ENCODE measurements around the gene PABPC3.

PABPC3 gene

DNA sequence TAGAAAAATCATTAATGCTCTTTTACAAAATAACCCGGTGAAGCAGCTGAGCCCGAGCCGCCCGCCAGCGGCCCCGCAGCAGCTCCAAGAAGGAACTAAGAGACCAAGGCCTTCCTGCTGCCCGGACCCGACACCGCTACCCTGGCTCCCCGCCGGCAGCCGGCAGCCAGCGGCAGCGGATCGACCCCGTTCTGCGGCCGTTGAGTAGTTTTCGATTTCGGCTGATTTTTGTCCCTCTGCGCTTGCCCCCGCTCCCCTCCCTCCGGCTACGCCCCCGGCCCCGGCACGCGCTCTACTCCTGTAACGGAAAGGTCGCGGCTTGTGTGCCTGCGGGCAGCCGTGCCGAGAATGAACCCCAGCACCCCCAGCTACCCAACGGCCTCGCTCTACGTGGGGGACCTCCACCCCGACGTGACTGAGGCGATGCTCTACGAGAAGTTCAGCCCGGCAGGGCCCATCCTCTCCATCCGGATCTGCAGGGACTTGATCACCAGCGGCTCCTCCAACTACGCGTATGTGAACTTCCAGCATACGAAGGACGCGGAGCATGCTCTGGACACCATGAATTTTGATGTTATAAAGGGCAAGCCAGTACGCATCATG, at the start of gene PABPC3:
TSS of gene PABPC3 (plus strand) at position 286 of the 603 bp plus-strand sequence. CDS start at position 349, 63 bp downstream.
- no peak for DNase-seq

DNA sequence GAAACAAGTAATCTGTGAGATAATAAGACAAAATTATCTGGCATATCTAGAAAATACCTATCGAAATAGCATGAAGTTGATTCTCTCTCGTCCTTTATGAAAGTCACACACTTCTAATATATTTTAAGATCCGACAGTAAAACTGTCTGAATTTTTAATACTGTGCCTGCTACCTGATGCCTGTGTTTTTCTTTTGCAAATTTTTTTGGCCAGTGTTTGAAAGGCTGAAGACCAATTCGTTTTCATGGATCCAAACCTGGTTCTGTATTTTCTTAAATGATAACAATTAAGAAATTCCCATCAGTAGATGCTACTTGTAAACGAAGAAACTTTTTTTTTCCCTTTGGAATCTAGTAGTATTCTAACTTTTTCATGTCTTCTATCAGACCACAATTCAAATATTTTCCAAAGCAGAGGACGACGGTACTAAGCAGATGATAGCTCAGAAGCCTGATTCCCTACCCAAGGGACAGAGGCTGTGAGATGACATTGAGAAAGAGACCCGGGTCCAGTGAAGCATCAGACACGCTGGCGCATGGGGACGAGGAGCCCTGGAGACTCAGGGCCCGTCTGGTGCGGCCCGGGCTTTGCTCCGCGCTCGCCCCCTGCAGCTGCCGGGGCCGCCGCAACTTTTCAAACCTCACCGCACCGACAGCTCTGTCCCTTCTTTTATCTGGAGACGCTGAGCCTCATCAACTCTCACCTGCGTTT, 49.5 kb upstream of the PABPC3 start:
- DNase-seq: peak in 1 of 2 donors; percentile 32

DNA sequence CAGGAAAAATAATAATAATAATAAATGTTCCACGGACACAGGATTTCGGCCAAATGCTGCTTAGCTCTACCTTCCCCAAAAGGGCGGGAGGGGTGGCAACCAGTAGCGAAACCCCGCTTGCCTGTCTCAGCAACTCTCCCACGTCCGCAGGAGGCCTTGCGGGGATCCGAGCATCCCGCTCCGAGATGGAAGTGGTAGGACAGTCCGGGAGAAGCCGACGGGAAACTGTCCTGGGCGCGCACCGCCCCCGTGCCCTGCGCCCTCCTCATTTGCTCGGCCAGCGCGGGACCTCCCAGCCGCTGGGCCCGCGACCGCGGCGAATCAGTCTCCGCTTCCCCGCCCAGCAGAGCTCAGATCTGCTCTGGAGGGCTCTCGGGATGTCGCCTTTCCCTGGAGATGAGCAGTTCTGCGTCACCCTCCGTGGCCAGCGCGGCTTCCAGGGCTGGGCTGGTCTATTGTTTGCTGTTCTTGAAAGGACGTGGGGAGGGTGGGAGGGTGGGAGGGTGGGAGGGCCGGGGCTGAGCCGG, 48.9 kb upstream of the PABPC3 start:
- DNase-seq: peak in 1 of 2 donors; percentile 54

DNA sequence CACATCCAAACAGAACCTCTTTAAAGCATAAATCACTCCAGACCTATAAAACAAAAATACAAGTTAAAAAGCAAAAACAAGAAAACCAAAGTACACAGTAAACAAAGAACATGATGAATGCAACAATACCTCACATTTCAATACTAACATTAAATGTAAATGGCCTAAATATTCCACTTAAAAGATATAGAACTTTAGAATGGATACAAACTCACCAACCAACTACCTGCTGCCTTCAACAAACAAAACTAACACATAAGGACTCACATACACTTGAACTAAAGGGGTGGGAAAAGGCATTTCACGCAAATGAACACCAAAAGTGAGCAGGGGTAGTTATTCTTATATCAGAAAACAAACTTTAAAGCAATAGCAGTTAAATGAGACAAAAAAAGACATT, 44.9 kb upstream of the PABPC3 start:
- DNase-seq: no peak

DNA sequence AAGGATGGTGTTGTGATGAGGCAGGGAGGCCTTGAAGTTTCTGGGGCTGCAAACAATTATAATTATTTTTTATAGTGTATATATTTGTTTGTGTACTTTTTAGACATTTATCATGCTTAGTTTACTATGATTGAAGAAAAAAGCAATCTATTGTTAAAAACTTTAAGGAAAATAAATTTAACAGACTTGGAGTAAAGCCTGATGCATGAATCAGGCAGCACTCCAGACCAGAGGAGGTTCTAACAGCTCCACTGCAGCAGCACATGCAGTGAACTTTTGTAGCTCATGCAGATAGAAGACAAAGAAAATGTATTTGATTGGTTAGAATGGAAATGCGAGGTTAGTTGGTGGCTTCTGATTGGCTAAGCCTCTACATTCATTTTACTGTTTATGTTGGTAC, 36.8 kb upstream of the PABPC3 start:
- no peak for DNase-seq

DNA sequence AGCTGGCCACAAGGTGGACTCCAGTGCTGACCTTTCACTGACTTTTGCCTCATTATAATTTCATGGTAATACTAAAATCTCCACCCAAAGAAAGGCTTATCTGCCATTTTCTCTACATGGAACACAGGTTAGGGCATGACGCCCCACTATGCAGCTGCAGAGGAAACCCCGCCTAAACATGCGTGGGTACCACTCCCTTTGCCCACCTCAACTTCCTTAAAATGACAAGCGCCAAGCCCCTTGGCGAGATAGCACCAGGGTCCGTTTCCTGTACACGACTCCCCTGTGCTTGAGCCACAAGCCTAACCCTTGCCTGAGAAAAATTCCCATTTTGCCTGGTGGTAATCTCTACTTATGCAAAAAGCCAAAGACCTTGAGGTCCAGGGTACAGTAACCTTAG, 36.0 kb upstream of the PABPC3 start:
- no peak for DNase-seq

DNA sequence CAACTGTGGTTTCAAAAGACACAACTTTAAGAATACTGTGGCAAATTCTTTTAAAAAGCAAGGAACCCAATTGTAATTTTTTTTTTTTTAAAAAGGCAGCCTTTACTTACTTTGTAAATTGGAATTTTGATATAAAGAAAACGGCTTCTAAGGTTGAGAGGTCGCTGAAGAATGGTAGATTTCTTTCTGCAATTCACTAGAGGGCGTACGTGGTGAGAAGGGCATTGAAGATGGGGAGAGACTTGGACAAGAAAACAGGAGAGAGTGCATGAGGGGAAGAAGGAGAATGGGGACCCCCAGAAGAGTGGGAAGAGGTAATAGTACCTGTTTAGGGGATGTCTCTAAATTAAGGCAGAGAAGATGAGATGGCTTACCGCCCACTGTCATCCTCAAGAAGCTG, 33.5 kb upstream of the PABPC3 start:
- DNase-seq: no peak

DNA sequence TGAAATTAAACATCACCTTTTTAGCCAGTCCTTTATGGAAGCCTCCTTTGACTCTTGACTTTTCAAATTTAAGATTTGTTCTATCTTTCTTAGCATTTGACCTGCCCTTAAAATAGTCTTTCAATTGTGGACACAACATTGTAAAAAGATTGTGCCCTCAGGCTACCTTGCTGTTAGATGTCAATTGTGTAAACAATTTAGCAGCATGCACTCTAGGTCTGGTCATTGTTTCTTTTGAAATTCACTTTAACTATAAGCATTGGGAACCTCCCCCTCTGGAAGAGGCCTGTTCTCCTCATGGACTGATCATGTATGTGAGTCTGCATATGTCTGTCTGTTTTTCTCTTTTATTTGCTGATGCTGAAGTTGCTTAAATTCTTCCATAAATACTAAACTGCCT, 31.5 kb upstream of the PABPC3 start:
- no peak for DNase-seq

DNA sequence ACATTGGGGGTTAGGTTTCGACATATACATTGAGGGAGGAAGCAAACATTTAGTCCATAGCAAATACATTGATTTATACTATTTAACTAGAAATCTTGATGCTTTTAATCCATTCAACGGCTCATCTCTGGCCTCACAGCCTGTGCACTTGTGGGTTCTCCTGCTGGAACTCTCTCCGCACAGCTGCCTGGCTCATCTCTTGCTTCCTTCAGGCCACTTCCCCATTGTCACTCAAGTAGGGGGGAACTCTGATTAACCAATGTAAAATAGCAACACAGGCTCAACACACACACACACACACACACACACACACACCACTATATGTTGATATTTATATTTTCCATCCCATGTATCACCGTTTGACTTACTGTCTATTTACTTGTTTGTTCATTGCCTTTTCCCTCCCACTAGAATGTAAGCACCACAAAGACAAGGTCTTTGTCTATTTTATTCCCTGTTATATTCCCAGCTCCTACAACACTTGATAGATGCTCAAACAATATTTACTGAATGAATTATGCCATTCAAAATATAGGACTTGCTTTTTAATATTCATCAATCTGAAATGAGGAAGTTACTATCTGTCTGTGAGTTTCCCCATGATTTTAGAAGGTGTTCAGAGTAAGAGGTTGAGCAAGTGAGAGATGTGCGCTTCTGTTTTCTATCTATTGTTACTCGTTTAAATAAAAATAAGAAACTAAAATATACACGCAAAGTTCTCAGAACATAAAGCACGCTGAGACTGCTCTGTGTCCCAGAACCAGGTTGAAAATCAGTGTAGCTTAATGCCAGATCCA, 29.8 kb upstream of the PABPC3 start:
- no peak for DNase-seq

DNA sequence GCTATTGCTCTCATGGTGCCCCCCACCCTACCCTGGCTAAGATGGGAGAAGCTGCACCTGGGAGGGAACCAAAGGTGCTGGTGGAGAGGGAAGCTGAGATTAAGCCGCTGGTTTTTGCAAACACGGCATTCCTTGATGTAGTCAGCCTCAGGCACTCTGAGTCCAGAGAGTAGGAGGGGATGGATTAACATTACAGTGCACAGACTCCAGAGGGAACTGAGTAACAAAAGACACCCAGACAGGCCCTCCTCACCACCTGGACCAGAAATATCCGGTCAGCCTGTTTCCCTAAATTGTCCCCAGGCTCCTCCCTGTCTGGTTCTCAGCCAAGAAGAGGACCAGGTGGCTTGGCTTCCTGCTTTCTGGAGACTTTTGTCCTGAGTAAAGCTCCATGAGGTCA, 28.9 kb upstream of the PABPC3 start:
- no peak for DNase-seq

DNA sequence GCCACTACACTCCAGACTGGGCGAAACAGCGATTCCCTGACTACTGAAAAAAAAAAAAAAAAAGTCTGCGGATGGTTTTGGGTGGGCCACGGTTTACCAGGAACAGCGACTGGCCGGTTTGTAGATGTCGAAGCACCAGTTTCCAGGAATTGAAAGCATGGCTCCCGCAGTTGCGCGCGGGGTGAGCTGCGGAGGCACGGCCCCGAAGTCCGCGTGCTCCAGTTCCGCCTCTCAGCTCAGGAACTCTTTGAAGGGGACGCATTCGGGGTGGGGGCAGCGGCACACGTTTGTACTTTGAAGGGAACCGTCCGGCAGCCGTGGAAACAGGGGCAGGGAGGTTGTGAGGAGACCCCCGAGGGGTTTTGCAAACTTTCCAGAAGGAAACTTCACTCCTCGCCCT, 27.1 kb upstream of the PABPC3 start:
- no peak for DNase-seq

DNA sequence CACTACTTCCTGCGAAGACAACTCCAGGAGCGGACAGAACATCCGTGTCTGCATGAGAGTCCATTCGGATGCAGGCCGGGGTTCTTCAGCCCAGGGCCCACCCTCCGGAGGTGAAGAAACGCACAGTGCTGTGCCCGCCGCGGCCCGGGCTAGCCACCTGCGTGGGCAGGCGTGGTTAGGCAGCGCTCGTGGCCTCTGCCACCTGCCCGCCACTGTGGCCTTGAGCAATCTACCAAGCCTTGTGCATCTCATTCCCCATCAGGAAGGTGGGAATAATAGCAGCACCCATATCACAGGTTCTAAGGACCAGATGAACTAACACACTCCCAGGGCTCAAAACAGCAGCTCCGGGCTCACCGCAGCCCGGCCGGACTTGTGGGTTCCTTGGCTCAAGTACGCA, 26.7 kb upstream of the PABPC3 start:
- DNase-seq: no peak

DNA sequence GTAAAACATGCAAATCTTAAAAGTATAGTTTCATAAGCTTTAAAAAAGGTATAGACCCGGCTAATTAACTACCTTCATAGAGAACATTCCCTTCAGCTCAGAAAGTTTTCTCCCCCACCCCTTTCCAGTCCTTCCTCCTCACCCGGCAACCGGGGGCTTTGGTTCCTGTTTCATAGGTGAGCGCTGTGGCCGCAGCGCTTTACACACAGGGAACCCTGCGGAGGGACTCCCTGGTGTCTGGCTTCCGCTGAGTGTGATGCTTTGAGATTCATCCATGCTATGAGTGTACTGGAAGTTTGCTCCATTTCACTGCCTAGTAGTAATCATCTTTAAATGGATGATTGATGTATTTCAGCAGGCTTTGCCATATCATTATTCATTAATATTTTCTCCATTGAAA, 26.0 kb upstream of the PABPC3 start:
- no peak for DNase-seq

DNA sequence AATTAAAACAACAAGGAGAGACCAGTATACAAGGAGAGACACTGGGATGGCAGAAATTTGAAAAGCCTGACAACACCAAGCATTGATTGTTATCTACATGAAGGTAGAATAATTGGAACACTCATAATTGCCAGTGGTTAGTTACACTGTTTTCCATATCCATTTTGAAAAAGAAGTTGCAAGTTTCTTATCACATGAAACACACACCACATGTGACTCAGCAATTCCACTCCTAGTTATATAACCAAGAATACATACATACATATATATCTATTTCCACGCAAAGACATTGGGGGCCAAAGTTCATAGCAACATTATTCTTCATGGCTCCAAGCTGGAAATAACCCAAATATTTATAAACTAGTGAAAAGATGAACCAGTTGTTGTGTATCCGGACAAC, 15.2 kb upstream of the PABPC3 start:
- no peak for DNase-seq

DNA sequence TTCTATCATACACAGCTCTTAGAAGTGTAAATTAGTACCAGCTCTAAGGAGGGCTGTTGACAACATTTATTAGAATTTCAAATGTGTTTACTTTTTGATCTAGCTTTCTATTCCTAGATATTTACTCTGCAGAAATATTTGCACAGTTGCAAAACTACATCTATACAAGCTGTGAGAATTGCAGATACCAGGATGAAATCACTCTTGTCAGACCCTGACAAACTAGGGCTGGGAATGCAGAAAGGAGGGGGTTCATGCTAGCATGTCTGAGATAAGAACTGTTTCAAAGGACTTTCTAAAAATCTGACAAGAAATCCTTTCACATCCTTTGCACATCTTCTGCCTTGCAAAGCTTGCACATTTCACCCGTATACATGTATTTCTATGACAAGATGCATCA, 11.8 kb upstream of the PABPC3 start:
- no peak for DNase-seq

DNA sequence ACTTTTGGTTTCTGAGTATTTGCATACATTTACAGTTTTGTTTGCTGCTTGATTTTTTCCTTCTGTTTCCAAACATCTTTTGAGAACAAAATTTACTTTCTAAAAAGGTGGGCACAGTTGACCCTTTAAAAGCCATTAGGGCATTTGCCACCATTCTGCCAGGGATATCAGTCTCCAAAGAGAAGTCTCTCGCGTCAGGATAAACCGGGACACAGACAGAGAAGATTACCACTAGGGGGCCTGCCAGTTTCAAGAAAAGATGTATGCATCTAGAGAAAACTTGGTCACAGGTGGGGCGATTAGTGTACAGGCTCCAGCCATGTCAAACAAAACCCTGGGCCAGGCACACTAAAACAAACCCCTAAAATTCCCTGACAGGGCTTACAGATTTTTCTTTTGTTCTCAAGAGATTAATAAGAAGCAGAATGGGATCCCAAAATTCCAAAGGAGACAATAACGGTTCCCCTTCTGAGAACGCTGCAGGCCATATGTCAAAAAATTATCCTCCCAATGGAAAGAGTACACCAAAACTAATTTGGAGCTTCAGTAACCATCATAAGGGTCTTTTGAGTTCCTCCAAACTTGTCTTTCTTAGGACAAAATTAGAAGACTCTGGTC, 10.7 kb upstream of the PABPC3 start:
- peak; percentile 72 to 89 for DNase-seq

DNA sequence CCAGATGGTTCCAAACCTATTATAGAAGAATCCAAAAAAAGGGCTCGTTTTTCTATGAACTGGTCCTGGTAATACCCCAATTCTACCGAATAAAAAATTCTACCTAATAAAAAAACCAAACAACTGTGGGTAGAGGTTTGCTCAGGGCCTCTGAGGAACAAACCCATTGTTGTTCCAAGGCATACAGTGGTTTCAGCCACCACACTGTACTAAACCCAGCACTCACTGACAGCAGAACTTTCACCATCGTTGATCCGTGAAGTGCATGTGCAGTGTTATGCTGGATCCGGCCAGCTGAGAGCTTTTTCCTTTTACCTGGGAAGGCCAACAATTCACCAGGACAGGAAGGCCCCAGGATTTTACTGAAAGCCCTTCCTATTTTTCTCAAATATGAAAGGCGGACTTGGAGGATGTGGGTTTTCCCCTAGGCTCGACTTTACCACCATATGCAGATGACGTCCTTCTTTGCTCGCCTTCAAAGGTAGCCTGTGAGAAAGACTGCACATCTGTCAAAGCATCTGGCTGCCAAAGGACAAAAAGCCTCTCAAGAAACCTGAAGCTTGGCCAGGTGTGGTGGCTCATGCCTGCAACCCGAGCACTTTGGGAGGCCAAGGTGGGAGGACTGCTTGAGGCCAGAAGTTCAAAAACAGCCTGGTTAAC, 7.2 kb upstream of the PABPC3 start:
- no peak for DNase-seq

DNA sequence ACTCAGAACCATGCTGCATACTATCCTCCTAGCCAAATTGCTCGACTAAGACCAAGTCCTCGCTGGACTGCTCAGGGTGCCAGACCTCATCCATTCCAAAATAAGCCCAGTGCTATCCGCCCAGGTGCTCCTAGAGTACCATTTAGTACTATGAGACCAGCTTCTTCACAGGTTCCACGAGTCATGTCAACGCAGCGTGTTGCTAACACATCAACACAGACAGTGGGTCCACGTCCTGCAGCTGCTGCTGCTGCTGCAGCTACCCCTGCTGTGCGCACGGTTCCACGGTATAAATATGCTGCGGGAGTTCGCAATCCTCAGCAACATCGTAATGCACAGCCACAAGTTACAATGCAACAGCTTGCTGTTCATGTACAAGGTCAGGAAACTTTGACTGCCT, 1.5 kb downstream of the PABPC3 start:
- DNase-seq: no peak

DNA sequence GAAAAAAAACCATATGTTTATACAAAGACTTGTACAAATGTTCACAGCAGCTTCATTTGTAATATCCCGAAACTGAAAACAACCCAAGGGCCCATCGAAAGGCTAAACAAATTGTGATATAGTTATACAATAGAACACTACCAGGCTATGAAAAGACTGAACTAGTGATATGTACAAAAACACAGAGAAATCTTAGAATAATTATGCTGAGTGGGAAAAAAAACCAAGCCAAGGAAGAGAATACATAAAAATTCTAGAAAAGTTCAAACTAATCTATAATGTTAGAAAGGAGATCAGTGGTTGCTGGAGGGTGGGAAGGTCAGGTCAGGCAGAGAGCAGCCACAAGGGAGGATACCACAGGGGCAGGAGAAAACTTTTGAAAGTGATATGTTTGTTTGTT, 7.8 kb downstream of the PABPC3 start:
- DNase-seq: no peak

DNA sequence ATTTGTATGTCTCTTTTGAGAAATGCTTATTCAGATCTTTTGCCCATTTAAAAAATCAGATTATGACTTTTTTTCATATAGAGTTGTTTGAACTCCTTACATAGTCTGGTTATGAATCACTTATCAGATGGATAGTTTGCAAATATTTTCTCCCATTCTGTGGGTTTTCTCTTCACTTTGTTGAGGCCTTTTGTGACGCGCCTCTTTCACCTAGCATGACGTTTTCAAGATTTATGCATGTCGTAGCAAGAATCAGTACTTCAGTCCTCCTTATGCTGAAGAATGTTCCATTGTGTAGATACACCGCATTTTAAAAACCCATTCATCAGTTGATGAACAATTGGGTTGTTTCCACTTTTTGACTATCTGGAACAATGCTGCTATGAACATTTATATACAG, 13.4 kb downstream of the PABPC3 start:
- DNase-seq: no peak

DNA sequence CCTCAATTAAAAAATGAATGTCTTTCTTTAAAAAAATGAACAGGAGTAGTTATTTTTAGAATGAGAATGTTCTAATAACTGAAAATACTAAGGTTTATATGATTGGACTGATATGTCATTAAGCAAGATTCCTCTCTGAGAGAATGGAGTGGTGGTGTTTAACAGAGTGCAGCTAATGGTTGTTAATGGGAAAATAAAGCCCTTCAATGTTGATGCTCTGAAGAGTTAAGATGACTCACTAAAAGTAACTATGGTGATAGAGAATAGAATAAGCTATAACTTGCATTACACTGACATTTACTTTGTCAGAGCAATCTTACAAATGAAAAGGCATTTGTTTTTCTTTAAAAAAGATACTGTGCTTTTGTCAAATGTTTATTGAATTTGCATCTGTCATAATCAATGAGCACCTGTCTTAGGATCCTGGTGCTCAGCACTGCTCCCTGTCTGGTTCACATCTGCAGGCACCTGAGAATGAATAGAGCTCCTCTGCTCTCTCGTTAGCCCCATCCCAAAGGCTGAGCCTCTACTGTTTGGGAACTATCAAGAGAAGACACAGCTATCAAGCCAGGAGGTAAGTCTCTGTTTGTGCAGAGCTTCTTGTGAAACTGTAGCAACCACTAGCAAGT, 15.1 kb downstream of the PABPC3 start:
- DNase-seq: no peak

DNA sequence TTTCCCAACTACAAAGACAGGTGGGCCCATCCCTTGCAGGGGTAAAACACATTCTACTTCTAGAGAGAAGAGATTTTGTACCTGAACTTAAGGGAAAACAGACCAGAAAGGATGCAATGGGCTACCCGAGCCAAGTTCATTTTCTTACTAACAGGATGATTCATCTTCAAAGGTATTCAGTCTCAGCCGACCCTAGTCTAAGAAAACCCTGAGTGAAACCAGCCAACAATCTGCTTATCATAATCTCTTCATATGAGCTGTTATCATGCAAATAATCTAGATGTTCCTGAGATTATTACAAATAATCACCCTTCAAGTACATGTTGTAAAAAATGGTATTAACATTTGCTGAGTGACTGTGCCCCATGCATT, 15.6 kb downstream of the PABPC3 start:
- DNase-seq: no peak
